HG02840 (cell line): ENCODE results near the gene PPP1R15B.
A peak's percentile ranks its signal among the peaks of the same experiment; 100 is the strongest.
"Not testable (repeated sequence)": the region's sequence is repeated elsewhere in the genome, so short reads cannot be mapped to it uniquely, and the experiment has no call there.

Experiments
- ATAC-seq: cut with Tn5 transposase; IDR thresholded peaks from one replicate; pipeline ENCODE4 v1.9.1; 2021; ENCODE audit warnings: mild to moderate bottlenecking, moderate library complexity, moderate number of reproducible peaks; ENCODE audit not compliant: unreplicated experiment, low FRiP score

The PPP1R15B gene

DNA sequence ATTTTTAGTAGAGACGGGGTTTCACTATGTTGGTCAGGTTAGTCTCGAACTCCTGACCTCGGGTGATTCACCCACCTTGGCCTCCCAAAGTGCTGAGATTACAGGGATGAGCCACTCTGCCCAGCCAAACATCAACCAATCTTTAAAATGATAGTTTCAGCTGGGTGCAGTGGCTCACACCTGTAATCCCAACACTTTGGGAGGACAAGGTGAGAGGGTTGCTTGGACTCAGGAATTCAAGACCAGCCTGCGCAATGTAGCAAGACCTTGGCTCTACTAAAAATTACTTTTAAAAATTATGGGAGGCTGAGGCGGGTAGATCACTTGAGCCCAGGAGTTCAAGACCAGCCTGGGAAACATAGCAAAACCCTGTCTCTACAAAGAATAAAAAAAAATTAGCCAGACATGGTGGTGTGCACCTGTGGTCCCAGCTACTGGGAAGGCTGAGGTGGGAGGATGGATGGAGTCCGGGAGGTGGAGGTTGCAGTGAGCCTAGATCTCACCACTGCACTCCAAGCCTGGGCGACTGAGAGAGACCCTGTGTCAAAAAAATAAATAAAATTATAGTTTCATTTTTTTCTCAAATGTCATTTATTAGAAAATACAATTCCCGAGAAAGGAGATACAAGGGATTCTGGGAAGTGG is 10.6 kb upstream of the PPP1R15B start:
- not testable (repeated sequence) for ATAC-seq

DNA sequence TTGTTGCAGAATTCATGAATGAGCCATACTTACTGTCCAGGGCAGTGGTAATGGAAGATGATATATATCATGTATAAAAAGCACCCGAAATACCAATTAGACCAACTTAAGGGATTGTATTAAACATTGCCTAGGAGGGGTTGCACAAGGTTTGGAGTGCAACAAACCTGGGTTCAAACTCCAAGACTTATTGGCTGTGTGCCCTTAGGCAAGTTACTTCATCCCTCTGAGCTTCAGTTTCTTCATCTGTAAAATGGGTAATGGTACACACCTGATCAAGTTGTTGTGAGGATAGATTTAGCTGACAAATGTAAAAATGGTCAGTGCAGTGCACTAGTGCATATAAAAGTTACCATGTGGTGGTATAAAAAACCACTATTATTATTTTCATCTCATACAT is 9.8 kb upstream of the PPP1R15B start:
- ATAC-seq: no peak

DNA sequence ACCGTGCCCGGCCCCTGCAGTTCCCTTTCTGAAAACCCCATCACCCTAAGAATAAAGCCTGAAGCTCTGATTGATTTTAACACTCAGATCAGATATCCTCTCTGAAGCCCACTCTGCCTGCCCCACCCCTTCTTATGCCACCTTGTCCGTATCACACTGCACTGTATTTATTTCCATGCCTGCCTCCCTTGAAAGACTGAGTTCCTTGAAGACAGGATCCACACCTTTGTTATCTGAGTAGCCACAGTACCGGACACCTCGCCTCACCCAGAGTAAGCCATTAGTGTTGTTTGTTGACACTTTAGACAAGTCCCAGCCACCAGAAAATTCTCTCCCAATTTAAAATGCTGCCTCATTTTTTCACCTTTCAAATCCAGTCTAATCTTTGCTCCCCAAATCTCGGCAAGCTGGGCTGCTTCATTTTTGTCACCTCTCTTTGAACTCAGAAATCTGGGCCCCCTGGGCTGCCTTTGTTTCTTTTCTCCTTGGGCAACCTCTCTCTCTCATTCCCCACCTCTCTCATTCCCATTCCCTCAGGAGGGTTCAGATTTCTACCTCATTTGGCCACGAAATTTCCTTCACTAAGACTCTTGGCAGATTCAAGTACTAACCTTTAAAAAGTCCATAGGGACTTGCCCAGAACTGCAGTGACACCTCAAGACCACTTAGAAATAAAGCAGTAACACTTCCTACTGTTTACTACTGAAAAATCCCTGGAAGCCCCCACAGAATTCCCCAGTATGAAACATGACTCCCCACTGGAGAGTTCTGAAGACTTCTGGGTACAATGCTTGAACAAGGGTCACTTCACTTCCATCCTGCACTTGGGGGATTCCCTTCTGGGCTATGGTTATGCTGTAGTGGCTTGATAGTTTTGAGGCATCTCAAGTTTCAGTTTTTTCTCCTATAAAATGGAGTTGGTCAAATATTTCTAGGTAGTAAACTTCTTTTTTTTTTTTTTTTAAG is 8.7 kb upstream of the PPP1R15B start:
- ATAC-seq: no peak

DNA sequence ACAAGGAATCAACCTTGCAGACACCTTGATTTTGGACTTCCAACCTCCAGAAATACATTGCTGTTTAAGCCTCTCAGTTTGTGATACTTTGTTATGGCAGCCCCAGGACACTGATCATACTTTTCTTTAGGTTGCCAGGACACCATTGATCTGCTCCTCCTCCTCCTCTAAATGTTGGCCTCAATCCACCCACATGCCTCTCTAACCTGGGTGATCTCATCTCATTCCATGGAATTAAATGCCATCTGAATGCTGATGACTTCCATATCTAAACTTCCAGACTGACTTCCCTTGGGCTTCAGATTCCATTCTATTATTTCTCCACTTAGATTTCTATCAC is 7.4 kb upstream of the PPP1R15B start:
- ATAC-seq: no peak

DNA sequence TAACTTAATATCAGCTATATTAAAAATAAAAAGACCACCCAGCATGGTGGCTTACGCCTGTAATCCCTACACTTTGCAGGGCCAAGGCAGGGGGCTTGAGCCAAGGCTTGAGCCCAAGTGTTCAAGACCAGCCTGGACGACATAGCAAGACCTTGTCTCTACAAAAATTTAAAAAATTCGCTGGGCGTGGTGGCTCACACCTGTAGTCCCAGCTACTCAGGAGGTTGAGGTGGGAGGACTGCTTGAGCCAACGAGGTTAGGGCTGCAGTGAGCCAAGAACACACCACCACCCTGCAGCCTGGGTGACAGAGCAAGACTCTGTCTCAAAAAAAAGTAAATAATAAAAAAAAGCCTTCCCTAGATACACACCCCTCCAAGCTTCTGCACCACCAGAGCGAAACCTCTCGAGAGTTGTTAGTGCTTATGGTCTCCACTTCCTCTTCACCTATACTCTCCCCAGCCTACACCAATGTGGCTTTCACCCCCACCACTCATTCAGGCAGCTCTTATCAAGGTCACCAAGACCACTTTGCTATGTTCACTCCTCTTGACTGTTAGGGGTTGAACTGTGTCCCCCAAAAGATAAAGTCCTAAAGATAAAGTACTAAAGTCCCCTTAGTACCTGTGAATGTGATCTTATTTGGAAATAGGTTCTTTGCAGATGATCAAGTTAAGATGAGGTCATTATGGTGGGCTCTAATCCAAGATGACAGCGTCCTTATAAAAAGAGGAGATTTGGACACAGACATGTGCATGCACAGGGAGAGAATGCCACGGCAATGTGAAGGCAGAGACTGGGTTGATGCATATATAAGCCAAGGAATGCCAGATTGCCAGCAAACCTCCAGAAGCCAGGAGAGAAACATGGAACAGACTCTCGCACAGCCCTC is 6.8 kb upstream of the PPP1R15B start:
- ATAC-seq: no peak

DNA sequence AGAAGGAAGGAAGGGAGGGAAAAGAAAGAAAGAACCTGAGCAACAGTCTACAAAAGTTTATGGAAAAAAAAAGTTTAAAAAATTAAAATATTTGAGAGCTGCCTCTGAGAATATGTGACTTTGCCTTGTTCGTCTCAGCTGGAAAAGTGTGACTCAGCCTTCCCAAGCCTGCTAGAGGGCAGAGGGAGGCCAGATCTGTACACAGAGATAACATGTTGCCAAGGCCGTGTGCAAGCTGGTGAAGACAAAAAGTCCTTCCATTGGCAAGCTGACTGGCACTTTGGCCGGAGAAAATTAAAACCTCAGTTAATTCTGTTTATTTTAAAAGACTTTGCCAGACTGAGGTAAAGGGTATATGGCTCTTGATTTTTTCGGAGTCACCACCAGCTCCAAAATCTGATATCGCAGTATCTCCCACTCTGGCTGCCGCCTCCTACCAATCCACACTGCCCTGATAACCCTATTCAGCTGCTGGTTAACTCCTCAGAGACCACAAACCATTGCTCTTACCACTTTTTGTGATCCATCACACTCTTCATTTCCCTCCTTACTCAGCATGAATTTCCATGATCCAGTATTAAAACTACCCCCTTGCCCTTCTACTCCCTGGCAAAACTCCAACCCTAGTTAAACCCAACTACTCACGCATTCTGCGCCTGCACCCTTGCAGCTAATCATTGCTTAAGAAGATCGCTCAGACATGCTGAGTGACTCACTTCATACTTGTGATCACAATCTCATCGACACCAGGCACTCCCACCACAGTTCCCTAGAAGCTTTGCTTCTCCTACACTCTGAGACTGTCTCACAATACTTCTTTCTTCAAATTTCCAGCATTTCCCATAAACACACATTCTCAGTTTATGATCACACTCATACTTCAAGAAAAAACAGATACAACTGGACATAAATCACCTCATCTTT is 5.7 kb upstream of the PPP1R15B start:
- no peak for ATAC-seq

DNA sequence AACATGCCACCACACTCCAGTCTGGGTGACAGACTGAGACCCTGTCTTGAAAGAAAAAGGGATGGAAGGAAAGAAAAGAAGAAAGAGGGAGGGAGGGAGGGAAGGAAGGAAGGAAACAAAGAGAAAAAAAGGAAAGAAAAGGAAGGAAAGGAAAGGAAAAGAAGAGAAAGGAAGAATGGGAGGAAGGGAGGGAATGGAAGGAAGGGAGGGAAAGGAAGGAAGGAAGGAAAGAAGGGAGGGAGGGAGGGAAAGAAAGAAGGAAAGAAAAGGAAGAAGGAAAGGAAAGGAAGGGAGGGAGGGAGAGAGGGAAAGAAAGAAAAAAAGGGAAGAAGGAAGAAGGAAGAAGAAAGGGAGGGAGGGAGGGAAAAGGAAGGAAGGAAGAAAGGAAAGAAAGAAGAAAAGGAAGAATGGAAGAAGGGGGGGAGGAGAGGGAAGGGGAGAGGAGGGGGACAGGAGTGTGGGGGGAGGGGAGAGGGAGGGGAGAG is 5.0 kb upstream of the PPP1R15B start:
- ATAC-seq: no peak

DNA sequence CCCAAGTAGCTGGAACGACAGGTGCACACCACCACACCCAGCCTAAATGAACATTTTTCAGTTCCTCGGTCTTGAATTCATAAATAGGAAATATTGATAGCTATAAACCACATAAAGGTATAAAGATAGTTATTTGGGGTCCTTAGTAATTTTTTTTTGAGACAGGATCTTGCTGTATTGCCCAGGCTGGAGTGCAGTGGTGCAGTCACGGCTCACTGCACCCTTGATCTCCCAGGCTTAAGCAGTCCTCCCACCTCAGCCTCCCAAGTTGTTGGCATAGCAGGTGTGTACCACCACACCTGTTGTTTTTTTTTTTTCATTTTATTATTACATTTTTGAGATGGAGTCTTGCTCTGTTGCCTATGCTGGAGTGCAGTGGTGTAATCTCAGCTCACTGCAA is 3.7 kb upstream of the PPP1R15B start:
- no peak for ATAC-seq

DNA sequence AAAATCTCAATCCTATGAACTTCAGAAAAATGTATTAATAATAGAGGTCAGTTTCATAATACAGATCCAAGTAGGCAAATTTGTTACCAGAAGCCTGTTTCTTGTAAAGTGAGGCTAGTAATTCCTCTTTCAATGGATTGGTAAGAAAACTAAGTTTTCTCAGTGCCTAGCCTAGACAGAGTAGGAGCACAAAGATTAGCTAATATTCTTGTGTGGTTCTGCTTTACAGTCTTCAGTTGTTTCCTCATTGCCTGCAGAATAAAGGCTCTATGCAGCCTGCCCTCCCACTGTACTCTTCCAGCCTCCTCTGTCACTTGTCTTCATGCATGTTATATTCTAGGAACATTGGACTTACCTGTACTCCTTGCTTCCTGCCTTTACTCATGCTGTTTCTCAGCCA is 2.4 kb upstream of the PPP1R15B start:
- no peak for ATAC-seq

DNA sequence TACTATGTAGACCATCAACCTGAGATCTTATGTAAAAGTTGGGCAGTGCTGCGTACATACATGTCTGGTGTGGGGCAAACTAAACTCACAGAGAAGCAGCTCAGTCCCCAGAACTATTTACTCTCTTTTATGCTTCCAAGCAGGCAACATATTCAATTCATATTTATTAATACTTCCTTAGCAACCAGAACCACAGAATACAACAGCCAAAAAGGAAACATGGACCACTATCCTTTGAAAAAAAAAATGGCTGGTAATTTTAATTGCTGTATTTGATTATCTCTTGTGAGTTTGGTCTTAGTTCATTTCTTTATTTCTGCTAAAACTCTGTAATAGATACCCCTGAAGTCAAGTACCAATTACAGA is 1.5 kb upstream of the PPP1R15B start:
- no peak for ATAC-seq

DNA sequence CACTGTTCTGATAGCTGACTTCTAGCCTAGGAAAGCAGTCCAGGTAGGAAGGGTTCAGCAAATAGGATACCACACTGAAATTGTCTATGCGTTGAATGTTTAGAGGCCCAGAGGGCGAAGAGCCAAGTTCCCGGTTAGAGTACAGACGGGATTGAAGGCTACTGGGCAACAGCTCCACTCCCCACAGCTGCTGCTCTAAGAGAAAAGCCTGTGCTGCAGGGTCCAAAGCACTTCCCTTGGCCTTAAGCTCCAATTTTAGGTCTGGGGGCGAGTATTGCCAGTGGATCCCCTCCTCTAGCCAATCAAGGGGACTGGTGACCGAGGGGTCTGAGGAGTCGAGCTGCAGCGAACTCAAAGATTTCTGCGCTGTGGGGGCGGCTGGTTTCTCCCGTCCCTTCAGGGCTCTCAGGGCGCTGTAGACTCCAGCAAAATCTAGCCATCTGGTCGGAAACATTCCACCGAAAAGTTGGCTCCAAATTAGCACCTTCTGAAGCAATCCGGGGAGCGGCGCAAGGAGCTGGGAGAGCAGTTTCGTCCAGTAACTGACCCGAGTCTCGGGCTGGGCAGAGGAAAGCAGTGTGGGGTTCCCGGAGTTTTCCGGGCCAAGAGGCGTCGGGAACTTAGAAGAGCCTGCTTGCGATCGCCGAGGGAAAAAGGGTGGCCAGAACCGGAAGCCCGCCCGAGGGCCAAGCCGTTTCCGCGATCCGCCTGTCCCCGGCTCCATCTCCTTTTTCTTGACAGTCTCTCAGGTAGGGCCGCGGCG is 748 bp downstream of the PPP1R15B start:
- peak; percentile 24 for ATAC-seq

DNA sequence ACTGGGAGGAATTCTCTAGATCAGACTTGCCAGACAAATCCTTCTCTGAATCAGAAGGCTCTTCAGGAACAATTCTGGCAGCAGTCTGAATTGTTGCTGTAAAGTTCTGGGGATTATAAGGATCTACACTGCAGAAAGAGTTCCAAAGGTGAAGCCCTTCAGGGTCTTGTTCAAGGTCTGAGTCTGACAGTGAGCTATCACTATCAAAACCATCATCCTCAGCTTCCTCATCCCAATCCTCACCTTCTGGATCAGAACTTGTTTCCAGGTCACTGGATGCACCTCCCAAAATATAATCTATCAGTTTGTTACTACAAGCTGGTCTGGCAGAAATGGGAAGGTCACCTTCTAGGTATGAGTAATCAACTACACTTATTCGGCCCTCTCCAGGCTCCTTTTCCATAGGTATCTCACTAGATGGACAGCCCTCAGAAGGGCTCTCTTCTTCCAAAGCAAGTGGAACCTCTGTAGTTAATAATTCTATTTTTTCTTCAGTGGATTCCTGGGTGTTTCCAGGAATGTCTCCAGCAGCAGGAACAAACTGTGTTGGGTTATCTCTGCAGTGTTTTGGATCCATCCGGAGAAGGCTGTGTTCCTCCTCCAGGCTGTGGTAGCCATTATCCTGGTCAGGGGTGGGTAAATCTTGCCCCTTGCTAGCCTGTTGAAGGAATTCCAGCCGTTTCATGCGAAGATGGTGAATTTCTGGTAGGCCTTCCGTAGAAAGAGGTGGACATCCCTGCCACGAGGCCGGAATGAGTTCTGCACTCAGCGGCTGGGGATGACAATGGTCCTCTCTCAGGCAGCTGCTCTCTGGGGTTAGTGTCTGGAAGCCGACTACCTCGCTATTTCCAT is 1.6 kb downstream of the PPP1R15B start:
- ATAC-seq: no peak

DNA sequence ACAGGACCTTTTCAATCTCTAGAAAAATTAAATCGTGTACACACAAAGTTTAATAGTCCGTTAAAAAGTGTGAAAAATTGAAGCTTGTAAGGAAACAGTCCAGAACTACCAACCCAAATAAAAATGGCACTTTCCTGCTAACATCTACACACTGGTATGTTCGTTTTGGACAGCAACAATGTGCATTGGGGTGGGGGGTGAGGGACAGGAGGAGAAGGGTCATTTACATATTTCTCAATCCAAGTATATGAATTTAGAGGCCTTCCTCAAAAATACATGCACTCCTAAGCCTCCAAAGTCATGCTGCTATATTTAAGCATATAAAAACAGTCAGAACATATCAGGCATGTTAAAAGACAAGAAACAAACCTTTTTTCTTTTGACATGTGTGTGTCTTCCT is 2.5 kb downstream of the PPP1R15B start:
- no peak for ATAC-seq

DNA sequence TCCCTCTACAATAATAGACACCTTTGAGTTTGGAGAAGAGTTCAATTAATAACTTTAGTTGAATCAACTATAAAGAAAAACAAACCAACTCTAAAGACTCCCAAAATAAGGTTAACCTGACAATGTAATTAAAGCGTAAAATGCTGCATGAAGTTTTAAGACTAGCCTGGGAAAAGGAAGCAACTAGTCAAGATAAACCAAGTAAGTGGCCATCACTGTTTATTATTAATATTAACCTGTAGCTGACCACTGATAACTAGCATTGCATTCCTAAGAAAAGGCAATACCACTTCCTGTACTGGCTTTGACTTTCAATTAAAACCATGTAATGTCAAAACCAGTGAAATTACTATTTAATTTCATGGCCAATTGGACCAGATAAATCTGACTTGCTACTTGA is 3.0 kb downstream of the PPP1R15B start:
- no peak for ATAC-seq

DNA sequence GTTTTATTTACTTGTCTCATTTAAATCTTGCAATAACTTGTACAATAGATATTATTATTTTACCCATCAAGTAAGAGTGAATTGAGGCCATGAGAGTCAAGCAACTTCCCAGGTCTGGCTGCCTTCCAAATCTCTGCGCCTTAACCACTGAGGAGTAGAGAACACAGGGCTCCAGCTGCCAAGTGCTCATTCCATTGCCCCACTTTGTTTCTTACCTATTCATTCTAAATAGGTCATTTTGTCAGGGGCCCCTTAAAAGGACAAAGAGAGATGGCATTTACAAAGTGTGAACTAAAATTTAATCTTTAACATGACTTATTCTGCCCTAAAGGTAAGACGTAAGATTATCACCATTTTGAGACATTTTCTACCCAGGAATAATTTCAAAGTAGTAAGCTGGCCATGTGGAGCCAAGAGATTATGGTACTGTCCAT is 3.5 kb downstream of the PPP1R15B start:
- ATAC-seq: no peak

DNA sequence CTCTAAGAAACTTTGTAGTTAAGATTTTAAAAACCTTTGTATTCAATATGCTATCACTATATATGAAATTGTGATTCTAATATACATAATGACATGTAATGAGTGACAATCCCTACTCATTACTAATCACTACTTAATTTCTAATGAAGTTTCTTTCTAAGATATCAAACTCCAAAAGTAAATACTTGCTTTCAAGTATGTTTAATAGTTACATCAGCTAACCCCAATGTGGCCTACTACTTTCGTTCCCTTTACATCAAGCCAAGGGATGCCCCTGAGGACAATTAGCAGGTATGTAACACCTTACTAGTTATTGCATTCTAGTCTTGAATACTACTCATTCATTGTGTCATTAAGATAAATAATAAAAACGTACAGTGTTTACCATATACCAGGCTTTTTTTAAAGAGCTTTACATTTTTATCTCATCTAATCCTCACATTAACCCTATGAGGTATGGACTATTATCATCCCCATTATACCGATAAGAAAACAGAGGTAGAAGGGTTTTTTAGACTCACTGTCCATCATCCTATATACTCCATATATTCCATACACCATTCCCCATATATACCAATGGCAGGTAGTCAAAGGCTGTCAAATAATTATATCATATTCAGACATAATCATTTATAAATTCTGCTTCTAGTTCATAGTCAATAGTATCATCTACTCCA is 4.2 kb downstream of the PPP1R15B start:
- no peak for ATAC-seq

DNA sequence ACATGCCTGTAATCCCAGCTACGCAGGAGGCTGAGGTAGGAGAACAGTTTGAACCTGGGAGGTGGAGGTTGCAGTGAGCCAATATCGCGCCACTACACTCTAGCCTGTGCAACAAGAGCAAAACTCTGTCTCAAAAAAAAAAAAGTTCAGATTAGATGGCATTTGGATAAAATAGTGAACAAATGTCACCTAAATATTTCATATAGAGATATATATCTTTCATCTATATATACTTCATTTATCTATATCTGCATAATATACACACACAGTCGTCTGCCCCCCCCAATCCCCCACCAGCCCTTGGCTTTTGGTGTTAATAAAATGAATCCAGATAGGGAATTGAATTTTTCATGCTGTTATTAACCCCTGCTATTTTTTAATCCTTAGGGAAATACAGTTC is 5.0 kb downstream of the PPP1R15B start:
- ATAC-seq: no peak

DNA sequence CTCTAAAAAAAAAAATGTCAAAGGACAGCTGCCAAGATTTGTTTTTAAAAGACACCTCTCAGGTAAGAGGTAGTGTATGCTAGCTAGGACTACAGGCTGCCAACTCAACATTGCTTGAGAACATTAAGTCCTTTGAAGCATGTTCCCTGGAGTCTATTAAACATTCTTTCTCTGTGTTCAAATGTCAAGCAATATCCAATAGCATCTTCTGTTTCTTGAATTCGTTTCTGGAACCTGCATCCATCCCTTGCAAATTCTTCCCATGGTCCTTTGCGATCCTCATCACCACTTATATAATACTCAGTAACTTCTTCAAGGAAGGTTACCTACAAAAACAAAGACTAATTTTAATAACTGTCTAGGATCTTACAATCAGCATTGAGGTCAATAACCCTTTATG is 5.6 kb downstream of the PPP1R15B start:
- ATAC-seq: no peak
